ENCODE data around the gene MINDY2. TPM values are rescaled to one million over a fixed set of nuclear protein-coding genes. Genes with fewer than 3 reads are reported as not detected.

The MINDY2 gene
- polyA plus RNA-seq, 3 donors = 3.4 to 10.9 (median 3.4) TPM

GRCh38 chr15:58726867-58727266, 44.2 kb upstream of the MINDY2 start:
- Histone ChIP-seq H3K36me3 (replicated peaks in 1 of 2; ENCODE audit: control insufficient read depth in 1 of 2, insufficient read depth in 2 of 2, low read length in 2 of 2) (peaks cover 0 to 3% of the 10 kb centered on the region in 2 donors), H3K79me2 (ENCODE audit: insufficient read depth, low read length) (peaks cover 100% of the 10 kb centered on the region), H3K9me3 (replicated peaks in 1 of 2; ENCODE audit: control insufficient read depth in 1 of 2, insufficient read depth in 1 of 2, low read length in 2 of 2) (no peaks in the 10 kb centered on the region), H3K9ac (ENCODE audit: insufficient read depth, low read length, poor library complexity, severe bottlenecking) (no peak overlapping the region), H3K4me2 (replicated peaks; ENCODE audit: extremely low read depth, low read length, poor library complexity, severe bottlenecking) (peak overlapping the region; percentile 16), H3K27me3 (ENCODE audit: control insufficient read depth in 2 of 2, insufficient read depth in 2 of 2, low read length in 2 of 2) (no peaks in the 10 kb centered on the region), H3K27ac (ENCODE audit: low read depth in 1 of 2, low read length in 2 of 2) (peak overlapping the region; percentile 33 to 63), H3K4me3 (replicated peaks in 1 of 3; ENCODE audit: low read depth in 2 of 3, low read length in 3 of 3) (no peak overlapping the region), H4K20me1 (ENCODE audit: insufficient read depth, low read length) (peaks cover 99% of the 10 kb centered on the region), H3K4me1 (ENCODE audit: control insufficient read depth in 1 of 2, insufficient read depth in 2 of 2, low read length in 2 of 2) (peaks cover 28 to 30% of the 10 kb centered on the region in 2 donors), H2AFZ (ENCODE audit: insufficient read depth, low read depth, low read length, poor library complexity, severe bottlenecking) (no peak overlapping the region)
- TF ChIP-seq CTCF (IDR thresholded peaks at IDR 0.05) = no peak
- H3K4me3 Mint-ChIP-seq = no peak overlapping the region
- peaks cover 51% of the 10 kb centered on the region for H3K4me1 Mint-ChIP-seq
- H3K9me3 Mint-ChIP-seq = no peaks in the 10 kb centered on the region
- intact Hi-C loops (cut with micrococcal nuclease) = no loop called here
- H3K27me3 Mint-ChIP-seq (ENCODE audit: low read depth in 3 of 3) = no peaks in the 10 kb centered on the region
- peak overlapping the region in 6 of 7 donors; percentile 63 to 85 (median 75) for H3K27ac Mint-ChIP-seq
- DNase-seq = peak in 1 of 3 donors; percentile 37
- WGBS (ENCODE audit: insufficient coverage) = no CpG with 5 or more reads among the region's 12 CpGs
- H3K36me3 Mint-ChIP-seq = peaks cover 8 to 11% of the 10 kb centered on the region in 2 donors

GRCh38 chr15:58731756-58732535, 39.2 kb upstream of the MINDY2 start:
- Histone ChIP-seq H3K9me3 (replicated peaks in 1 of 2; ENCODE audit: control insufficient read depth in 1 of 2, insufficient read depth in 1 of 2, low read length in 2 of 2) (no peaks in the 10 kb centered on the region), H3K4me2 (replicated peaks; ENCODE audit: extremely low read depth, low read length, poor library complexity, severe bottlenecking) (peak overlapping the region; percentile 43), H4K20me1 (ENCODE audit: insufficient read depth, low read length) (peaks cover 84% of the 10 kb centered on the region), H3K4me1 (ENCODE audit: control insufficient read depth in 1 of 2, insufficient read depth in 2 of 2, low read length in 2 of 2) (peaks cover 37 to 51% of the 10 kb centered on the region in 2 donors), H3K79me2 (ENCODE audit: insufficient read depth, low read length) (peaks cover 100% of the 10 kb centered on the region), H3K36me3 (replicated peaks in 1 of 2; ENCODE audit: control insufficient read depth in 1 of 2, insufficient read depth in 2 of 2, low read length in 2 of 2) (no peaks in the 10 kb centered on the region), H3K27ac (ENCODE audit: low read depth in 1 of 2, low read length in 2 of 2) (peak overlapping the region; percentile 46 to 83), H3K27me3 (ENCODE audit: control insufficient read depth in 2 of 2, insufficient read depth in 2 of 2, low read length in 2 of 2) (no peaks in the 10 kb centered on the region), H3K4me3 (replicated peaks in 1 of 3; ENCODE audit: low read depth in 2 of 3, low read length in 3 of 3) (peak overlapping the region in 1 of 3 experiments; percentile 19), H2AFZ (ENCODE audit: insufficient read depth, low read depth, low read length, poor library complexity, severe bottlenecking) (no peak overlapping the region), H3K9ac (ENCODE audit: insufficient read depth, low read length, poor library complexity, severe bottlenecking) (no peak overlapping the region)
- no peaks in the 10 kb centered on the region for H3K27me3 Mint-ChIP-seq (ENCODE audit: low read depth in 3 of 3)
- DNase-seq = peak; percentile 61 to 79 (median 72)
- intact Hi-C loops (cut with micrococcal nuclease) = no loop called here
- WGBS (ENCODE audit: insufficient coverage) = no CpG with 5 or more reads among the region's 5 CpGs
- TF ChIP-seq CTCF (IDR thresholded peaks at IDR 0.05) = no peak
- H3K9me3 Mint-ChIP-seq = no peaks in the 10 kb centered on the region
- peak overlapping the region; percentile 84 to 96 (median 90) for H3K27ac Mint-ChIP-seq
- peaks cover 5 to 12% of the 10 kb centered on the region in 2 donors for H3K36me3 Mint-ChIP-seq
- H3K4me1 Mint-ChIP-seq = peaks cover 65% of the 10 kb centered on the region
- no peak overlapping the region for H3K4me3 Mint-ChIP-seq

Data from CD14-positive monocyte (primary cell).